ENCODE data around the gene LAMC3.

DNA sequence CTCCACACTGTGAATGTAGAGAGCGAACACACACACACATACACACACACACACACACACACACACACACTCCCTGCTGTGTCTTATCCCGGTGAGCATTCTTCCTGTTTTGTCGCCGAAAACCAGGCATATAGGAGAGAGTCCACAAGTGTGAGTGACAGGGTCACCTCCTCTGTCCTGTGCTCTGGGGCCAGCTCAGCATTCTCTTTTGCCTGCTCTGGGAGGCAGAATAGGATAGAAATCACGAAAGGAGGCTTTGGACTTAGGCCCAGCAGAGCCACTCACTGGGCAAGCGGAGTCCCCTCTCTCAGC, 3.0 kb downstream of the LAMC3 start:
- TF ChIP-seq, protein P1, sequence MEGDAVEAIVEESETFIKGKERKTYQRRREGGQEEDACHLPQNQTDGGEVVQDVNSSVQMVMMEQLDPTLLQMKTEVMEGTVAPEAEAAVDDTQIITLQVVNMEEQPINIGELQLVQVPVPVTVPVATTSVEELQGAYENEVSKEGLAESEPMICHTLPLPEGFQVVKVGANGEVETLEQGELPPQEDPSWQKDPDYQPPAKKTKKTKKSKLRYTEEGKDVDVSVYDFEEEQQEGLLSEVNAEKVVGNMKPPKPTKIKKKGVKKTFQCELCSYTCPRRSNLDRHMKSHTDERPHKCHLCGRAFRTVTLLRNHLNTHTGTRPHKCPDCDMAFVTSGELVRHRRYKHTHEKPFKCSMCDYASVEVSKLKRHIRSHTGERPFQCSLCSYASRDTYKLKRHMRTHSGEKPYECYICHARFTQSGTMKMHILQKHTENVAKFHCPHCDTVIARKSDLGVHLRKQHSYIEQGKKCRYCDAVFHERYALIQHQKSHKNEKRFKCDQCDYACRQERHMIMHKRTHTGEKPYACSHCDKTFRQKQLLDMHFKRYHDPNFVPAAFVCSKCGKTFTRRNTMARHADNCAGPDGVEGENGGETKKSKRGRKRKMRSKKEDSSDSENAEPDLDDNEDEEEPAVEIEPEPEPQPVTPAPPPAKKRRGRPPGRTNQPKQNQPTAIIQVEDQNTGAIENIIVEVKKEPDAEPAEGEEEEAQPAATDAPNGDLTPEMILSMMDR (IDR thresholded peaks at IDR 0.05; ENCODE audit: low read depth, low read length): no peak
- TF ChIP-seq MYC (IDR thresholded peaks at IDR 0.05; ENCODE audit: low read depth, low read length): no peak
- no peak for TF ChIP-seq POLR2A (IDR thresholded peaks at IDR 0.05; ENCODE audit: extremely low read depth, insufficient read length)
- TF ChIP-seq, protein P2, sequence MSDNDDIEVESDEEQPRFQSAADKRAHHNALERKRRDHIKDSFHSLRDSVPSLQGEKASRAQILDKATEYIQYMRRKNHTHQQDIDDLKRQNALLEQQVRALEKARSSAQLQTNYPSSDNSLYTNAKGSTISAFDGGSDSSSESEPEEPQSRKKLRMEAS (IDR thresholded peaks at IDR 0.05; ENCODE audit: low read depth, low read length): no peak
